GM10266 (cell line): ENCODE measurements around the gene SCAMP1.
"Not testable (repeated sequence)": the region's sequence is repeated elsewhere in the genome, so short reads cannot be mapped to it uniquely, and the experiment has no call there.

Source experiments
- DNase-seq: peaks from one replicate; pipeline ENCODE4 v3.0.0; 2012; ENCODE audit errors: extremely low spot score
- CTCF ChIP-seq: IDR thresholded peaks from 2 replicates; pipeline ENCODE4 v1.5.1; 2012; ENCODE audit warnings: mild to moderate bottlenecking, low read depth; ENCODE audit not compliant: control insufficient read depth, insufficient read depth; ENCODE audit errors: missing control alignments

The SCAMP1 gene

DNA sequence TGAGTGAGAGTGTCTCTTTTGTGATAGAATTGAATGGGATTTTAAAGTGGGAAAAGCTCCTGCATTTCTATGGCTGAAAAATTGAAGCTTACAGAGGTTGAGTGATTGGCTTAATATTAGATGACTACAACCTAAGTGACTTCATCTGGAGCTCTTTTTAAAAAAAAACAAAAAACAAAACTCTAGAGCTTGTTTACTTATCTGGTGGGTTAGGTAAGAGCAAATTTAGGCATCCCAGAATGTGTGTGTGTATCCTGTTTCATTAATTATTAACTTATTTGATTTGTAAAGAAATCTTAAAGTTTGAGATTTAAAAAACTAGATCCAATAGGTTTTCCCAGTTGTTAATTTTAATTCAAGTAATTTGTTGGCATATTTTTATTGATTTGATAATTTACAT lies 60.1 kb downstream of the SCAMP1 start:
- no peak for TF ChIP-seq CTCF
- DNase-seq = no peak

- TF ChIP-seq CTCF = no peak
- DNase-seq = no peak
Observed at GRCh38 chr5:78424665-78425064, 64.2 kb downstream of the SCAMP1 start.

DNA sequence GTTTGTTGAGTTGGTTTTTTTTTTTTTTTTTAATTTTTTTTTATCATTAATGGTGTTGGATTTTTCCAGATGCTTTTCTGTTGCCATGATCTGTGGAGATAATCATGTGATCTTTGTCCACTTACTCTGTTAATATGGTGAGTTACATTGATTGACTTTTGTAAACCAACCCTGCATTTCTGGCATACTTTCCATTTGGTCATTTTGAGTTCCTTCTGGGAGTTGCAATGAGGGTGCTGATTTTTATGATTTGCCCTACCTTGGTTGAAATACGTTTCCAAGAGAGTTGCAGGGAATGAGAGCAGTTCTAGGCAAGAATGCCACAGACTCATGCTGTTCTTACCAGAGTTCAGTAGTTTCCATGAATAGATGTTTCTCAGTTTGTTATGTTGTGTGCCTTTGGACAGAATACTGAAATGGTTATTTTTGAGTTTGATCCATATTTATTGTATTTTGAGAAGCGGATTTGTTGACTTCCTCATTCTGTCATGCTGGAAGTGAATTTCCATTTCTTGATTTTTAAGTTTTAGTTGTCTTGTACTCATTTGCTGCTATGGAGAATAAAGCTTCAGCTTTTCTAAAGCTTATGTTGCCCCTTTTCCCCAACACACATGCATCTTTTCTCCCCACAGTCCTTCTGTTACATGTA lies 69.0 kb downstream of the SCAMP1 start:
- no peak for TF ChIP-seq CTCF
- DNase-seq = no peak

- no peak for DNase-seq
- no peak for TF ChIP-seq CTCF
Observed at GRCh38 chr5:78430866-78431265, 70.4 kb downstream of the SCAMP1 start.

- DNase-seq = no peak
- TF ChIP-seq CTCF = no peak
Observed at GRCh38 chr5:78433972-78434371, 73.6 kb downstream of the SCAMP1 start.

- no peak for TF ChIP-seq CTCF
- DNase-seq = no peak
Observed at GRCh38 chr5:78447775-78448424, 87.5 kb downstream of the SCAMP1 start.

- DNase-seq = no peak
- no peak for TF ChIP-seq CTCF
Observed at GRCh38 chr5:78449103-78449502, 88.7 kb downstream of the SCAMP1 start.

DNA sequence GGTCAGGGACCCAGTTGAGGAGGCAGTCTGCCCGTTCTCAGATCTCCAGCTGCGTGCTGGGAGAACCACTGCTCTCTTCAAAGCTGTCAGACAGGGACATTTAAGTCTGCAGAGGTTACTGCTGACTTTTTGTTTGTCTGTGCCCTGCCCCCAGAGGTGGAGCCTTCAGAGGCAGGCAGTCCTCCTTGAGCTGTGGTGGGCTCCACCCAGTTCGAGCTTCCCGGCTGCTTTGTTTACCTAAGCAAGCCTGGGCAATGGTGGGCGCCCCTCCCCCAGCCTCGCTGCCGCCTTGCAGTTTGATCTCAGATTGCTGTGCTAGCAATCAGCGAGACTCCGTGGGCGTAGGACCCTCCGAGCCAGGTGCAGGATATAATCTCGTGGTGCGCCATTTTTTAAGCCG lies 97.1 kb downstream of the SCAMP1 start:
- DNase-seq = not testable (repeated sequence)
